SK-N-SH (cell line): ENCODE measurements around the gene IFT122. TPM values are rescaled to one million over a fixed set of nuclear protein-coding genes. Genes with fewer than 3 reads are reported as not detected.

Experiments
- CTCF ChIA-PET: fragments of 300-600, 350-600 bp; formaldehyde crosslinking; extraction: SDS; loops from one replicate; lab custom pipeline; 2021; lab: Yijun Ruan, JAX
- POLR2A ChIA-PET: fragments of 350-600 bp; sonication (Branson Sonifier 250); formaldehyde crosslinking; extraction: SDS; loops from one replicate; lab custom pipeline; 2020; ENCODE audit warnings: antibody characterized with exemption, inconsistent platforms; lab: Yijun Ruan, JAX
- DNase-seq: peaks from one replicate; pipeline ENCODE4 v3.0.0; 2012
- H2AFZ ChIP-seq: fragments of 200-600 bp; sonication (generic); 2 replicates; pipeline ENCODE4 v1.8.1; 2016; ENCODE audit warnings: antibody characterized with exemption, mild to moderate bottlenecking, low read depth
- H3F3A ChIP-seq: fragments of 200-600 bp; sonication (generic); replicated peaks from 2 replicates; pipeline ENCODE3; 2016; ENCODE audit warnings: antibody characterized with exemption, mild to moderate bottlenecking; ENCODE audit not compliant: insufficient read depth
- H3K27ac ChIP-seq, 2 experiments: fragments of 200-500 bp in 1 of 2; fragments of 200-600 bp in 1 of 2; sonication (Bioruptor generic) in 1 of 2; sonication (generic), shearing (Covaris generic) in 1 of 2; 2 replicates each; pipeline versions ENCODE4 v1.5.1 to v1.6.1; 2014 to 2016; ENCODE audit warnings: low read depth in 2 of 2, inconsistent platforms in 1 of 2, low read length in 1 of 2, mild to moderate bottlenecking in 1 of 2, mixed read lengths in 1 of 2
- H3K27me3 ChIP-seq: fragments of 200-600 bp; sonication (generic), shearing (Covaris generic); 2 replicates; pipeline ENCODE4 v1.6.1; 2016; ENCODE audit warnings: mixed run types; ENCODE audit not compliant: insufficient read depth
- H3K36me3 ChIP-seq, 2 experiments: fragments of 200-500 bp in 1 of 2; fragments of 200-600 bp in 1 of 2; sonication (Bioruptor generic) in 1 of 2; sonication (generic) in 1 of 2; replicated peaks in 1 of 2; 2 replicates each; pipeline versions ENCODE3 to v1.5.1; 2014 to 2016; ENCODE audit warnings: low read length in 1 of 2, mild to moderate bottlenecking in 1 of 2; ENCODE audit not compliant: insufficient read depth in 2 of 2, control insufficient read depth in 1 of 2
- H3K4me1 ChIP-seq, 2 experiments: fragments of 200-500 bp in 1 of 2; fragments of 200-600 bp in 1 of 2; sonication (Bioruptor generic) in 1 of 2; sonication (generic), shearing (Covaris generic) in 1 of 2; 2 replicates each; pipeline versions ENCODE4 v1.5.1 to v1.6.1; 2014 to 2016; ENCODE audit warnings: low read depth in 1 of 2, low read length in 1 of 2, mixed run types in 1 of 2; ENCODE audit not compliant: insufficient read depth in 2 of 2, control insufficient read depth in 1 of 2
- H3K4me2 ChIP-seq: fragments of 200-600 bp; sonication (generic), shearing (Covaris generic); 2 replicates; pipeline ENCODE4 v1.6.1; 2017; ENCODE audit warnings: mixed run types
- H3K4me3 ChIP-seq, 2 experiments: fragments of 200-500 bp in 1 of 2; fragments of 200-600 bp in 1 of 2; sonication (Bioruptor generic) in 1 of 2; sonication (generic), shearing (Covaris generic) in 1 of 2; 2 replicates each; pipeline versions ENCODE4 v1.5.1 to v1.8.1; 2014 to 2016; ENCODE audit warnings: low read depth in 2 of 2, inconsistent platforms in 1 of 2, low read length in 1 of 2, mild to moderate bottlenecking in 1 of 2, mixed read lengths in 1 of 2, moderate library complexity in 1 of 2
- H3K79me2 ChIP-seq: fragments of 200-600 bp; sonication (generic); 2 replicates; pipeline ENCODE4 v1.8.1; 2017; ENCODE audit warnings: mild to moderate bottlenecking; ENCODE audit not compliant: insufficient read depth
- H3K9ac ChIP-seq: fragments of 200-600 bp; sonication (generic); 2 replicates; pipeline ENCODE4 v1.6.1; 2017; ENCODE audit warnings: mixed run types
- H3K9me2 ChIP-seq: fragments of 200-600 bp; sonication (generic); 2 replicates; pipeline ENCODE4 v1.6.1; 2017; ENCODE audit warnings: mixed run types
- H3K9me3 ChIP-seq: fragments of 200-600 bp; sonication (generic); 2 replicates; pipeline ENCODE4 v1.6.1; 2017; ENCODE audit warnings: mixed run types, mild to moderate bottlenecking, moderate library complexity
- H4K20me1 ChIP-seq: fragments of 200-600 bp; sonication (generic); 2 replicates; pipeline ENCODE4 v1.6.1; 2017; ENCODE audit warnings: mild to moderate bottlenecking, mixed run types; ENCODE audit not compliant: insufficient read depth
- ELF1 ChIP-seq: IDR thresholded peaks from 2 replicates; pipeline ENCODE4 v1.4.0; 2012
- EP300 ChIP-seq, 2 experiments: IDR thresholded peaks; 2 replicates each; pipeline versions ENCODE4 v1.4.0 to v1.6.1; 2012; ENCODE audit warnings: borderline replicate concordance in 1 of 2, low read depth in 1 of 2, low read length in 1 of 2
- EZH2phosphoT487 ChIP-seq: fragments of 200-600 bp; sonication (generic); IDR thresholded peaks from 2 replicates; pipeline ENCODE4 v1.6.1; 2017; ENCODE audit warnings: low read depth, mixed run types, mild to moderate bottlenecking, antibody characterized with exemption, moderate library complexity, borderline replicate concordance
- FOSL2 ChIP-seq: IDR thresholded peaks from 2 replicates; pipeline ENCODE4 v1.4.0; 2012; ENCODE audit warnings: low read depth, mild to moderate bottlenecking, moderate library complexity, borderline replicate concordance
- GABPA ChIP-seq: IDR thresholded peaks from 2 replicates; pipeline ENCODE4 v1.4.0; 2012; ENCODE audit warnings: low read depth, mild to moderate bottlenecking
- GATA2 ChIP-seq: sonication (generic); formaldehyde crosslinking; IDR thresholded peaks from 2 replicates; pipeline ENCODE4 v1.5.0; 2020; ENCODE audit warnings: mild to moderate bottlenecking, missing genetic modification reagents
- MEF2A ChIP-seq: IDR thresholded peaks from 2 replicates; pipeline ENCODE4 v1.4.0; 2012; ENCODE audit warnings: low read depth, borderline replicate concordance
- NFIC ChIP-seq: IDR thresholded peaks from 2 replicates; pipeline ENCODE4 v1.4.0; 2012; ENCODE audit warnings: borderline replicate concordance
- NRF1 ChIP-seq: IDR thresholded peaks from 2 replicates; pipeline ENCODE4 v1.6.1; 2012; ENCODE audit warnings: low read depth, mild to moderate bottlenecking, low read length
- POLR2AphosphoS5 ChIP-seq: IDR thresholded peaks from 2 replicates; pipeline ENCODE4 v1.6.1; 2012; ENCODE audit warnings: low read depth, low read length
- RAD21 ChIP-seq: IDR thresholded peaks from 2 replicates; pipeline ENCODE4 v1.6.1; 2012; ENCODE audit warnings: mild to moderate bottlenecking, low read length
- RFX5 ChIP-seq: IDR thresholded peaks from 2 replicates; pipeline ENCODE4 v1.6.1; 2012; ENCODE audit warnings: mild to moderate bottlenecking, improper control_type of control experiment, low read length
- TAF1 ChIP-seq: IDR thresholded peaks from 2 replicates; pipeline ENCODE4 v1.6.1; 2012; ENCODE audit warnings: low read depth, mild to moderate bottlenecking, low read length, moderate library complexity, borderline replicate concordance
- YY1 ChIP-seq: IDR thresholded peaks from 2 replicates; pipeline ENCODE4 v1.4.0; 2012; ENCODE audit warnings: low read depth, mild to moderate bottlenecking
- WGBS: methylation state at CpG from one replicate; pipeline ENCODE4 v1.1.6; 2017; ENCODE audit warnings: low lambda C conversion rate; 5-methylcytosine and 5-hydroxymethylcytosine counted together
- polyA plus RNA-seq, 3 experiments: library from polyadenylated mRNA; depleted of rRNA; stranded (reverse); fragments of >200 nt; gene quantifications; 2 replicates each; pipeline ENCODE4 v1.2.3, GENCODE V29; 2012
- TF ChIP-seq, protein P1 (sequence below): fragments of 150-350 bp; IDR thresholded peaks from 2 replicates; pipeline ENCODE4 v1.6.1; 2017; ENCODE audit warnings: antibody characterized with exemption, low read length, low read depth, borderline replicate concordance
- TF ChIP-seq, protein P2 (sequence below): IDR thresholded peaks from 2 replicates; pipeline ENCODE4 v1.4.0; 2012; ENCODE audit warnings: low read depth, borderline replicate concordance
- TF ChIP-seq, protein P3 (sequence below): IDR thresholded peaks from 2 replicates; pipeline ENCODE4 v1.6.1; 2012; ENCODE audit warnings: mild to moderate bottlenecking, low read depth, low read length, moderate library complexity

The IFT122 gene
- polyA plus RNA-seq, 1 of the 3 experiments (the other 2 are of a cell fraction): 20.1 TPM

DNA sequence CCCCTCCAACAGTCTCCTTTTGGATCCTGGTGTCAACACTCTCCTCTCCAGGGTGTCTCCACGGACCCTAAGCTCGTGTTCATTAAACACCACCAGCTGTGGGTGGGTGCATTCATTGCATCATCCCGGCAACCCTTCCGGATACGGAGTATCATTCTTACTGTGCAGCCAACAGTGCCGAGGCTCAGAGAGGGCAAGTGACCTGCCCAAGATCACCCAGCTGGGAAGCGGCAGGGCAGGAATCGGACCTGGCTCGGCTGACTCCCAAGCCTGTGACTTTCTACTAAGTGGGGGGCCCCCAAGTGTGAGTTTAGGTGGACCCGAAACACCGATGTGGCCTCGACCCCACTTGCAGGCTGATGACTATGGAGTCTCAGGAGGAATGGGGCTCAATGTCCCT lies 123.3 kb downstream of the IFT122 start:
- Histone ChIP-seq H3K36me3 (no peaks in the 10 kb centered on the region), H2AFZ (no peak overlapping the region), H3K9me2 (no peaks in the 10 kb centered on the region), H3K27me3 (no peaks in the 10 kb centered on the region), H3K27ac (no peak overlapping the region), H3K4me3 (no peak overlapping the region), H3K4me1 (peaks cover 32 to 70% of the 10 kb centered on the region in 2 experiments), H3K9me3 (no peaks in the 10 kb centered on the region), H3K9ac (no peak overlapping the region), H3K4me2 (no peak overlapping the region), H3F3A (peaks cover 8% of the 10 kb centered on the region), H4K20me1 (no peaks in the 10 kb centered on the region), H3K79me2 (no peaks in the 10 kb centered on the region)
- no peak for TF ChIP-seq ELF1
- TF ChIP-seq, protein P1, sequence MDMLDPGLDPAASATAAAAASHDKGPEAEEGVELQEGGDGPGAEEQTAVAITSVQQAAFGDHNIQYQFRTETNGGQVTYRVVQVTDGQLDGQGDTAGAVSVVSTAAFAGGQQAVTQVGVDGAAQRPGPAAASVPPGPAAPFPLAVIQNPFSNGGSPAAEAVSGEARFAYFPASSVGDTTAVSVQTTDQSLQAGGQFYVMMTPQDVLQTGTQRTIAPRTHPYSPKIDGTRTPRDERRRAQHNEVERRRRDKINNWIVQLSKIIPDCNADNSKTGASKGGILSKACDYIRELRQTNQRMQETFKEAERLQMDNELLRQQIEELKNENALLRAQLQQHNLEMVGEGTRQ: no peak
- TF ChIP-seq RAD21: no peak
- TF ChIP-seq TAF1: no peak
- TF ChIP-seq GATA2 (CRISPR knock-in tag): no peak
- ChIA-PET CTCF (interaction anchor here (1.1 kb wide), 1 partner anchor 73 kb away, joined by 3 read pairs; no protein-coding TSS in a partner anchor), POLR2A (no interaction called here)
- no peak for DNase-seq
- 93% methylated on average over 12 of the region's 12 CpGs for WGBS

DNA sequence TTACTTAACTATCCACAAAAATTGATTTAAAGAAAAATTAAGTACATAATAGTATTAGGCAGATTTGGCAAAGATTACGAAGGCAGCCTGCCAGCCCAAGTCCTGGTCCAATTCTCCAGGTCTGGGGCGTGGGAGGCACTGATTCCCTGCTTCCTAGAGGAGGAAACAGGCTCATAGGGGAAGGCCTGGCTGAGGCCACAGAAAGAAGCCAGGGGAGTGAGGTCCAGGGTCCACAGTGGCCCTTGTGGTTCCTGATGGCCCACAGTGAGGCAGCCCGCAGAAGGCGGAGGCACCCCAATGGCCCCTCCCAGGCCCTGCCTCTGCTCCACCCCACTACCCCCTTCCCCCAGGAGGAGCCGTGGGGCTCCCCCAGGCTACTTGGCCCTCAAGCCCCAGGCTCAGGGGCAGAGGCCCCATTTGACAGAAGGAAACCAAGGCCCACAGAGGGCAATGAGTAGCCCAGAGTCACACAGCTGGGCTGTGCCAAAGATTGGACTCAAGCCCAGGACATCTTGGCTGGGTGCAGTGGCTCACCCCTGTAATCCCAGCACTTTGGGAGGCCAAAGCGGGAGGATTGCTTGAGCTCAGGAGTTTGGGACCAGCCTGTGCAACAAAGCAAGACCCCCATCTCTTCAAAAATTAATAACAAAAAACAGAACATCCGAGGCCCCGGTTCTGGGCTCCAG lies 124.0 kb downstream of the IFT122 start:
- Histone ChIP-seq H3K27ac (no peak overlapping the region), H3K79me2 (no peaks in the 10 kb centered on the region), H3K9me3 (no peaks in the 10 kb centered on the region), H3K9me2 (no peaks in the 10 kb centered on the region), H3K9ac (no peak overlapping the region), H3K4me1 (peaks cover 25 to 63% of the 10 kb centered on the region in 2 experiments), H3K4me3 (no peak overlapping the region), H2AFZ (no peak overlapping the region), H3K27me3 (no peaks in the 10 kb centered on the region), H3K36me3 (no peaks in the 10 kb centered on the region), H3F3A (peaks cover 7% of the 10 kb centered on the region), H4K20me1 (no peaks in the 10 kb centered on the region), H3K4me2 (no peak overlapping the region)
- 94% methylated on average over 5 of the region's 8 CpGs for WGBS
- ChIA-PET POLR2A (no interaction called here), CTCF (interaction anchor here (1.1 to 1.2 kb wide), 2 partner anchors 33 to 74 kb away, joined by 3 read pairs; no protein-coding TSS in a partner anchor)
- no peak for DNase-seq
- TF ChIP-seq NFIC: no peak
- TF ChIP-seq EZH2phosphoT487: no peak
- TF ChIP-seq YY1: no peak
- no peak for TF ChIP-seq EP300 (IDR thresholded peaks at IDR 0.05; ENCODE audit: borderline replicate concordance in 1 of 2, low read depth in 1 of 2, low read length in 1 of 2)
- no peak for TF ChIP-seq FOSL2
- no peak for TF ChIP-seq GABPA
- TF ChIP-seq MEF2A: no peak
- TF ChIP-seq, protein P2, sequence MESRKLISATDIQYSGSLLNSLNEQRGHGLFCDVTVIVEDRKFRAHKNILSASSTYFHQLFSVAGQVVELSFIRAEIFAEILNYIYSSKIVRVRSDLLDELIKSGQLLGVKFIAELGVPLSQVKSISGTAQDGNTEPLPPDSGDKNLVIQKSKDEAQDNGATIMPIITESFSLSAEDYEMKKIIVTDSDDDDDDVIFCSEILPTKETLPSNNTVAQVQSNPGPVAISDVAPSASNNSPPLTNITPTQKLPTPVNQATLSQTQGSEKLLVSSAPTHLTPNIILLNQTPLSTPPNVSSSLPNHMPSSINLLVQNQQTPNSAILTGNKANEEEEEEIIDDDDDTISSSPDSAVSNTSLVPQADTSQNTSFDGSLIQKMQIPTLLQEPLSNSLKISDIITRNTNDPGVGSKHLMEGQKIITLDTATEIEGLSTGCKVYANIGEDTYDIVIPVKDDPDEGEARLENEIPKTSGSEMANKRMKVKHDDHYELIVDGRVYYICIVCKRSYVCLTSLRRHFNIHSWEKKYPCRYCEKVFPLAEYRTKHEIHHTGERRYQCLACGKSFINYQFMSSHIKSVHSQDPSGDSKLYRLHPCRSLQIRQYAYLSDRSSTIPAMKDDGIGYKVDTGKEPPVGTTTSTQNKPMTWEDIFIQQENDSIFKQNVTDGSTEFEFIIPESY: no peak
- no peak for TF ChIP-seq RAD21
- no peak for TF ChIP-seq NRF1
- no peak for TF ChIP-seq POLR2AphosphoS5
- TF ChIP-seq, protein P3, sequence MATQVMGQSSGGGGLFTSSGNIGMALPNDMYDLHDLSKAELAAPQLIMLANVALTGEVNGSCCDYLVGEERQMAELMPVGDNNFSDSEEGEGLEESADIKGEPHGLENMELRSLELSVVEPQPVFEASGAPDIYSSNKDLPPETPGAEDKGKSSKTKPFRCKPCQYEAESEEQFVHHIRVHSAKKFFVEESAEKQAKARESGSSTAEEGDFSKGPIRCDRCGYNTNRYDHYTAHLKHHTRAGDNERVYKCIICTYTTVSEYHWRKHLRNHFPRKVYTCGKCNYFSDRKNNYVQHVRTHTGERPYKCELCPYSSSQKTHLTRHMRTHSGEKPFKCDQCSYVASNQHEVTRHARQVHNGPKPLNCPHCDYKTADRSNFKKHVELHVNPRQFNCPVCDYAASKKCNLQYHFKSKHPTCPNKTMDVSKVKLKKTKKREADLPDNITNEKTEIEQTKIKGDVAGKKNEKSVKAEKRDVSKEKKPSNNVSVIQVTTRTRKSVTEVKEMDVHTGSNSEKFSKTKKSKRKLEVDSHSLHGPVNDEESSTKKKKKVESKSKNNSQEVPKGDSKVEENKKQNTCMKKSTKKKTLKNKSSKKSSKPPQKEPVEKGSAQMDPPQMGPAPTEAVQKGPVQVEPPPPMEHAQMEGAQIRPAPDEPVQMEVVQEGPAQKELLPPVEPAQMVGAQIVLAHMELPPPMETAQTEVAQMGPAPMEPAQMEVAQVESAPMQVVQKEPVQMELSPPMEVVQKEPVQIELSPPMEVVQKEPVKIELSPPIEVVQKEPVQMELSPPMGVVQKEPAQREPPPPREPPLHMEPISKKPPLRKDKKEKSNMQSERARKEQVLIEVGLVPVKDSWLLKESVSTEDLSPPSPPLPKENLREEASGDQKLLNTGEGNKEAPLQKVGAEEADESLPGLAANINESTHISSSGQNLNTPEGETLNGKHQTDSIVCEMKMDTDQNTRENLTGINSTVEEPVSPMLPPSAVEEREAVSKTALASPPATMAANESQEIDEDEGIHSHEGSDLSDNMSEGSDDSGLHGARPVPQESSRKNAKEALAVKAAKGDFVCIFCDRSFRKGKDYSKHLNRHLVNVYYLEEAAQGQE: no peak
- no peak for TF ChIP-seq RFX5
- TF ChIP-seq GATA2 (CRISPR knock-in tag): no peak
